Suprapubic skin (tissue), 4 donors: Measurements from ENCODE around the gene SLC30A3. TPM values are rescaled to one million over a fixed set of nuclear protein-coding genes. Genes with fewer than 3 reads are reported as not detected.

ENCODE experiments used
- DNase-seq, 2 donors: peaks; one replicate each; pipeline ENCODE4 v3.0.0-alpha.2; 2019; ENCODE audit warnings: low spot score in 2 of 2
- H3K27ac ChIP-seq: fragments of 200-600 bp; sonication (generic); one replicate; pipeline ENCODE4 v1.5.1; 2019
- H3K27me3 ChIP-seq: fragments of 200-600 bp; sonication (generic); one replicate; pipeline ENCODE4 v1.5.1; 2019
- H3K36me3 ChIP-seq: fragments of 200-600 bp; sonication (generic); one replicate; pipeline ENCODE4 v1.5.1; 2019
- H3K4me1 ChIP-seq: fragments of 200-600 bp; sonication (generic); one replicate; pipeline ENCODE4 v1.5.1; 2019
- H3K4me3 ChIP-seq: fragments of 200-600 bp; sonication (generic); one replicate; pipeline ENCODE4 v1.5.1; 2019; ENCODE audit warnings: mild to moderate bottlenecking
- H3K9me3 ChIP-seq: fragments of 200-600 bp; sonication (generic); one replicate; pipeline ENCODE4 v1.5.1; 2019
- EP300 ChIP-seq: sonication (generic); formaldehyde crosslinking; IDR thresholded peaks from one replicate; pipeline ENCODE4 v1.6.1; 2017; ENCODE audit warnings: antibody characterized with exemption
- POLR2A ChIP-seq, 2 donors: fragments of 450-650 bp; IDR thresholded peaks; one replicate each; pipeline ENCODE4 v1.6.1; 2017; ENCODE audit warnings: antibody characterized with exemption in 2 of 2, mild to moderate bottlenecking in 2 of 2, moderate library complexity in 2 of 2
- POLR2AphosphoS5 ChIP-seq, 3 donors: sonication (generic); formaldehyde crosslinking; IDR thresholded peaks; one replicate each; pipeline ENCODE4 v1.6.1; 2017; ENCODE audit warnings: antibody characterized with exemption in 3 of 3
- WGBS: methylation state at CpG from one replicate; pipeline ENCODE4 v1.1.5; 2018; 5-methylcytosine and 5-hydroxymethylcytosine counted together
- total RNA-seq, 4 donors: library from RNA; depleted of rRNA; stranded (reverse); fragments of >200 nt; gene quantifications; one replicate each; pipeline ENCODE4 v1.1.0, GENCODE V29; 2016
- TF ChIP-seq, protein P1 (sequence below), 2 donors: fragments of 200-600 bp in 1 of 2; fragments of 450-650 bp in 1 of 2; sonication (generic) in 1 of 2; IDR thresholded peaks; one replicate each; pipeline ENCODE4 v1.5.1; 2016 to 2019; ENCODE audit warnings: antibody characterized with exemption in 2 of 2, mild to moderate bottlenecking in 1 of 2, moderate library complexity in 1 of 2

The SLC30A3 gene
- total RNA-seq, 4 donors from 2014 or later, result not detected

GRCh38 chr2:27243391-27244130, 19.3 kb downstream of the SLC30A3 start:
- WGBS, result 79% methylated on average over 19 of the region's 19 CpGs
- no peak for DNase-seq
- Histone ChIP-seq H3K9me3 (no peaks in the 10 kb centered on the region), H3K36me3 (peaks cover 57% of the 10 kb centered on the region), H3K27me3 (no peaks in the 10 kb centered on the region), H3K27ac (no peak overlapping the region), H3K4me1 (no peaks in the 10 kb centered on the region), H3K4me3 (no peak overlapping the region)
- no peak for TF ChIP-seq POLR2AphosphoS5 (IDR thresholded peaks at IDR 0.05)
- TF ChIP-seq, protein P1, sequence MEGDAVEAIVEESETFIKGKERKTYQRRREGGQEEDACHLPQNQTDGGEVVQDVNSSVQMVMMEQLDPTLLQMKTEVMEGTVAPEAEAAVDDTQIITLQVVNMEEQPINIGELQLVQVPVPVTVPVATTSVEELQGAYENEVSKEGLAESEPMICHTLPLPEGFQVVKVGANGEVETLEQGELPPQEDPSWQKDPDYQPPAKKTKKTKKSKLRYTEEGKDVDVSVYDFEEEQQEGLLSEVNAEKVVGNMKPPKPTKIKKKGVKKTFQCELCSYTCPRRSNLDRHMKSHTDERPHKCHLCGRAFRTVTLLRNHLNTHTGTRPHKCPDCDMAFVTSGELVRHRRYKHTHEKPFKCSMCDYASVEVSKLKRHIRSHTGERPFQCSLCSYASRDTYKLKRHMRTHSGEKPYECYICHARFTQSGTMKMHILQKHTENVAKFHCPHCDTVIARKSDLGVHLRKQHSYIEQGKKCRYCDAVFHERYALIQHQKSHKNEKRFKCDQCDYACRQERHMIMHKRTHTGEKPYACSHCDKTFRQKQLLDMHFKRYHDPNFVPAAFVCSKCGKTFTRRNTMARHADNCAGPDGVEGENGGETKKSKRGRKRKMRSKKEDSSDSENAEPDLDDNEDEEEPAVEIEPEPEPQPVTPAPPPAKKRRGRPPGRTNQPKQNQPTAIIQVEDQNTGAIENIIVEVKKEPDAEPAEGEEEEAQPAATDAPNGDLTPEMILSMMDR (IDR thresholded peaks at IDR 0.05), result no peak
- TF ChIP-seq EP300, result no peak
- TF ChIP-seq POLR2A (IDR thresholded peaks at IDR 0.05), result no peak

- Histone ChIP-seq H3K9me3 (no peaks in the 10 kb centered on the region), H3K36me3 (peaks cover 67% of the 10 kb centered on the region), H3K27ac (no peak overlapping the region), H3K27me3 (no peaks in the 10 kb centered on the region), H3K4me3 (no peak overlapping the region), H3K4me1 (no peaks in the 10 kb centered on the region)
- DNase-seq, result no peak
- no peak for TF ChIP-seq POLR2AphosphoS5 (IDR thresholded peaks at IDR 0.05)
- TF ChIP-seq, protein P1 (IDR thresholded peaks at IDR 0.05), result no peak
- TF ChIP-seq EP300, result no peak
- no peak for TF ChIP-seq POLR2A (IDR thresholded peaks at IDR 0.05)
- WGBS, result 93% methylated on average over 3 of the region's 16 CpGs
These were observed 20.3 kb downstream of the SLC30A3 start for GRCh38 chr2:27242614-27242951.

DNA sequence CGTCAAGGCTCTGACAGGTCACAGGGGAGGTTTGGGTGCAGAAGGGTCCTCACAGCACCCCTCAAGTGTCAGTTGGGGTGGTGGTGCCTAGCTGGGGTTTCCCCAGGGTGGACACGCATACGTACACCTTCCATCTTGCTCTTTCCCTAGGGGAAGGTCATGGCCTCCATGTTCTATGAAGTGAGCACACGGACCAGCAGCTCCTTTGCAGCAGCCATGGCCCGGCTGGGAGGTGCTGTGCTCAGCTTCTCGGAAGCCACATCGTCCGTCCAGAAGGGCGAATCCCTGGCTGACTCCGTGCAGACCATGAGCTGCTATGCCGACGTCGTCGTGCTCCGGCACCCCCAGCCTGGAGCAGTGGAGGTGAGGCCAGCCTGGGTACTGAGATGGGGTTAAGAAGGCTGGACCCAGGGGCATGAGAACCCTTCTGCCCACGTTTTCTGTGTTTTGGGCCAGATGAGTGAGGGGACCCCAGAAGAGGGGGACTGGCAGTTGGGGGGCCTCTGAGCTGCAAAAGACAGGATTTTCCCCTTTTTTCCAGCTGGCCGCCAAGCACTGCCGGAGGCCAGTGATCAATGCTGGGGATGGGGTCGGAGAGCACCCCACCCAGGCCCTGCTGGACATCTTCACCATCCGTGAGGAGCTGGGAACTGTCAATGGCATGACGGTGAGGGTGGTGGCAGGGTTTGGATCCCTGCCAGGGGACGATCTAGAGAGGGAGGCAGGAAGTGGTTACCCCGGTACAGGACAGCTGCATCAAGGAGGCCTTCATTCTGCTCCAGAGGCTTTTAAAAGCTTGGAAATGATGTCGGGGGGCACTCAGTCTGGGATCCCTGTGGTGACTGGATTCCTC, 20.9 kb downstream of the SLC30A3 start:
- Histone ChIP-seq H3K4me1 (no peaks in the 10 kb centered on the region), H3K4me3 (no peak overlapping the region), H3K36me3 (peaks cover 73% of the 10 kb centered on the region), H3K27ac (no peak overlapping the region), H3K9me3 (no peaks in the 10 kb centered on the region), H3K27me3 (no peaks in the 10 kb centered on the region)
- TF ChIP-seq EP300, result no peak
- TF ChIP-seq, protein P1 (IDR thresholded peaks at IDR 0.05), result no peak
- TF ChIP-seq POLR2AphosphoS5 (IDR thresholded peaks at IDR 0.05), result no peak
- TF ChIP-seq POLR2A (IDR thresholded peaks at IDR 0.05), result no peak
- DNase-seq, result no peak
- WGBS, result 78% methylated on average over 18 of the region's 24 CpGs

- 91% methylated on average over 8 of the region's 9 CpGs for WGBS
- TF ChIP-seq, protein P1 (IDR thresholded peaks at IDR 0.05), result no peak
- TF ChIP-seq POLR2A (IDR thresholded peaks at IDR 0.05) (no peak), EP300 (no peak), POLR2AphosphoS5 (IDR thresholded peaks at IDR 0.05) (no peak)
- no peaks in the 10 kb centered on the region for H3K9me3 ChIP-seq
- no peak overlapping the region for H3K27ac ChIP-seq
- H3K36me3 ChIP-seq, result peaks cover 89% of the 10 kb centered on the region
- H3K27me3 ChIP-seq, result no peaks in the 10 kb centered on the region
- H3K4me1 ChIP-seq, result no peaks in the 10 kb centered on the region
- DNase-seq, result no peak
- H3K4me3 ChIP-seq, result no peak overlapping the region
These were observed 22.4 kb downstream of the SLC30A3 start for GRCh38 chr2:27240406-27240805.

- WGBS, result no CpG with 5 or more reads among the region's 8 CpGs
- DNase-seq, result no peak
- H3K4me1 ChIP-seq, result no peaks in the 10 kb centered on the region
- no peak overlapping the region for H3K27ac ChIP-seq
- H3K4me3 ChIP-seq, result no peak overlapping the region
- TF ChIP-seq POLR2A (IDR thresholded peaks at IDR 0.05), result no peak
- TF ChIP-seq, protein P1 (IDR thresholded peaks at IDR 0.05), result no peak
- no peak for TF ChIP-seq POLR2AphosphoS5 (IDR thresholded peaks at IDR 0.05)
- no peak for TF ChIP-seq EP300
- no peaks in the 10 kb centered on the region for H3K27me3 ChIP-seq
- H3K36me3 ChIP-seq, result peaks cover 100% of the 10 kb centered on the region
- H3K9me3 ChIP-seq, result no peaks in the 10 kb centered on the region
These were observed 23.9 kb downstream of the SLC30A3 start for GRCh38 chr2:27238976-27239375.
